GM11168 (cell line): Measurements from ENCODE around the gene TTBK1.

Experiments
- in situ Hi-C: fragments of 300-500 bp; cut with MboI; formaldehyde crosslinking; loops from one replicate; pipeline ENCODE4 v1.12.0; 2022; ENCODE audit warnings: low sequenced_read_pairs; ENCODE audit not compliant: unreplicated experiment

The TTBK1 gene

DNA sequence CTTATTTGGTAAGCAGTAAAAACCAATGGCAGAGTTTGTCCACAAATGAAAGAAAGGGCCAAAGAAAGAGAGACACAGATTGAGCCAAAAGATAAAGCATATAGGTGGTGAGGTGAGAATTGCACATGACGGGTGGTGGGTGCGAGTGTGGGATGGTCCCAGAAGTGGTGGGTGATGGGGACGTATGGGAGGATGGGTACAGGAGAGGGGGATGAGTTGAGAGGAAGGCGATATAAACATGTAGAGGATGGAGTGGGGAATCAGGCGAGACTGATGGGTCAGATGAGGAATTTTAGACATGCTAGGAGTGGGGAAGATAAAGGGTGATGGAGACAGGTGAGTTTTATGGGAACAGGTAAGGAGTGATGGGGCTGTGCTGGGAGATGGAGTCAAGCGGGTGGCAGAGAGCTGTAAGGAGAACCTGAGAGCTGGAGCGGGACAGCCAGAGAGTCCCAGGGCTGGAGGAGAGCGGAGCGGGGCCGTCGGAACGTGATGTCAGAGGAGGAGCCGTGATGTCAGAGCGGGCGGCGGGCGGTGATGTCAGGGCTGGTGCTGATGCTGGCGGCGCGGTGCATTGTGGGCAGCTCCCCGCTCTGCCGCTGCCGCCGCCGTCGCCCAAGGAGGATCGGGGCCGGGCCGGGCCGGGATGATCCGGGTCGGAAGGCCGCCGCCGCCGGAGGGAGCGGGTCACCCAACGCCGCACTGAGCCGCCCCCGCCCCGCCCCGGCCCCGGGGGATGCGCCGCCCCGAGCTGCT lies at the start of gene TTBK1:
Gene TTBK1, plus strand, starts transcription at position 574 of the 756 bp plus-strand sequence. CDS start 3,180 bp downstream, outside the sequence.
- in situ Hi-C loops = no loop called here

DNA sequence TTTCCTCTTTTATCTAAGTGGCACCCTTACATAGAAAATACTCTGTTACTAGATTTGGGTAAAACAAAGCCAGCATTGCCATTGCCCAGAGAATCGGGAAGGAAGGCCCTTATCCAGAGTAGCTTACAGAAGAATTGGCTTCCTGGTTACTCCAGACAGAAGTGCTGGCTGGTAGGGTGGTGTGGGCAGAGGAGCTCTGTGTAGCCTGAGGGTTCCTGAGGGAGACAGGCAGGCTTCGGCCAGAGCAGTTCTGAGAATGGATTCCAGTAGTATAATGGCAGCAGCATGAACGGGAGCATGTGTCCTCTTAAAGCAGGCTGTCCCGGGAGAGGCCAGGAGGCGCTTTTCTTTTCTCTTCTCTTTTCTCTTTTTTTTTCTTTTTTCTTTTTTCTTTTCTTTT lies 49.4 kb upstream of the TTBK1 start:
- in situ Hi-C loops = no loop called here

DNA sequence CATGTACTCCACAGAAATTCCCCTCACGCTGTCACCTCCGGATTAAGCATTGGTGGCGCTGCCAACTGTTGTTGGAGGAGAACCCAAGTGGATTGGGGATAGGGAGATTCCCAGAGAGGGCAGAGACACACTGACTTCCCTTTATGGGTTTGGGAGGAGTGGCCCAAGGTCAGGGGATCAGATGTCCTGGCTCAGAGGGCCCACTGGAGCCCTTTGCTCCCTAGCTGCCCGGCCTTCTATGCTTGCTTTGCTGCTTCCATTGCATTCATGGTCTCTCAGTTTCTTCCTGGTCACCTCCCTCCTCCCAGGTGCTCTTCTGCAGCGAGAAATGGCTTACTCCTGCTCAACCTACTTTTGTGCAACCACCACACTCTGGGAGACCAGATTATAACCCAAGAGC lies 46.9 kb upstream of the TTBK1 start:
- in situ Hi-C loops = no loop called here

DNA sequence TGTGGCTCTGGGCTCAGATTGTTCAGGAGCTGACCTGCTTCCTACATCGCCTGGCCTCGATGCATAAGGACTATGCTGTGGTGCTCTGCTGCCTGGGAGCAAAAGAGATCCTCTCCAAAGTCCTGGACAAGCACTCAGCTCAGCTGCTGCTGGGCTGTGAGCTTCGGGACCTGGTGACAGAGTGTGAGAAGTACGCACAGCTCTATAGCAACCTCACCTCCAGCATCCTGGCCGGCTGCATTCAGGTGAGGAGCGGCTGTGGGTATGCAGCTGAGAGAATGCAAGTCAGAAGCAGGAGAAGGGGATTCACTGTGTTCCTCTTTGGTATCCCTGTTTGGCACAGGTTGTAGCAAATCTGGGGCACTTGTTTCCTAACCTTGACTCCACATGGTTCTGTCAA lies 43.4 kb upstream of the TTBK1 start:
- in situ Hi-C loops = no loop called here

DNA sequence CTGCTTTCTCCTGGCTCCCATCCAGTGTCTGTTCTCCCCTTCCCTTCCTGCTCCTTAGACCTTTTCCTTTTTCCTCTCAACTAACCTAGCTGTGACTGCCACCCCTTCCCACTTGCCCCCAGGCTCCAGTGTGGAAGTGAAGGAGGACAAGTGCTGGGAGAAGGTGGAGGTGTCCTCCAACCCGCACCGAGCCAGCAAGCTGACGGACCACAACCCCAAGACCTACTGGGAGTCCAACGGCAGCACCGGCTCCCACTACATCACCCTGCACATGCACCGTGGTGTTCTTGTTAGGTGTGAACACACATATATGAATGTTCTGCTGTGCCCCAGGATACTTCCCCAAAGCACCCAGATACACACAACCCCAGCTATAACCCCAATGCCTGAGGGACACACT lies 42.7 kb upstream of the TTBK1 start:
- in situ Hi-C loops = no loop called here

DNA sequence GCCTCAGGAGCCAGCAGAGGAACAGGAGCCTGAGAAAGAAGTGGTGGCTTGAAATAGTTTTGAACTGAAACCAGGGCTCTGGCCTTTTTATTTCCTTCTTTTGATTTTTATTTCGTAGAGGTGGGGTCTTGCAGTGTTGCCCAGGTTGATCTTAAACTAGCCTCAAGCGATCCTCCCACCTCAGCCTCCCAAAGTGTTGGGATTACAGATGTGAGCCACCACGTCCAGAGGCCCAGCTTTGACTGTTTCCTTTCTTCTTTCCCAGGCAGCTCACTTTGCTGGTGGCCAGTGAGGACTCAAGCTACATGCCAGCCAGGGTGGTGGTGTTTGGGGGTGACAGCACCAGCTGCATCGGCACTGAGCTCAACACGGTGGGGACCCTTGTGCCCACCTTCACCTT lies 40.8 kb upstream of the TTBK1 start:
- in situ Hi-C loops = no loop called here

GRCh38 chr6:43203029-43203717 lies 40.1 kb upstream of the TTBK1 start:
- in situ Hi-C loops = no loop called here

- in situ Hi-C loops = no loop called here
Observed at GRCh38 chr6:43203718-43204095, 39.6 kb upstream of the TTBK1 start.

DNA sequence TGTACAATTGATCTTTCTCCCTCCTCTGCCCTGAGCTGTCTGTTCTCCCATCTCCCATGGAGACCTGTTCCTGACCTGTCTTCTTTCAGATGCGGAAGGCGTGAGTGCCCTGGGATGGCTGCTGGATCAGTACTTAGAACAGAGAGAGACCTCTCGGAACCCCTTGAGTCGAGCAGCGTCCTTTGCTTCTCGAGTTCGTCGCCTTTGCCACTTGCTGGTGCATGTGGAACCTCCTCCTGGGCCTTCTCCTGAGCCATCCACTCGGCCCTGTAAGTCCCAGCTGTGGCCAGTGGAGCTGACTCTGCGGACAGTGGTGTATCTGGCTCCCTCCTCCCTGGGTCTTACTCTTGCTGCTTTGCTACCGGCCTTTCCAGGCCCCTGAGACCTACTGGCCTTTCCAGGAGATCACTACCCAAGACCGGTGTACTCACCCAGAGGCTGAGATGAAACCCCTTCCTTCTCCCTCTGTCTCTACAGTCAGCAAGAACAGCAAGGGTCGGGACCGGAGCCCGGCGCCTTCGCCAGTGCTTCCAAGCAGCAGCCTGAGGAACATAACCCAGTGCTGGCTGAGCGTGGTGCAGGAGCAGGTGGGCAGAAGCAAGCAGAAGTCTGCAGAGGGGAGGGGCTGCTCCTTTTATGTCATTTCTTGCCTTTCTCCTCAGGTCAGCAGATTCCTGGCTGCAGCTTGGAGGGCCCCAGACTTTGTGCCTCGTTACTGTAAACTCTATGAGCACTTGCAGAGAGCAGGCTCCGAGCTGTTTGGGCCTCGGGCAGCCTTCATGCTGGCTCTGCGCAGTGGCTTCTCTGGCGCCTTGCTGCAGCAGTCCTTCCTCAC lies 38.8 kb upstream of the TTBK1 start:
- in situ Hi-C loops = no loop called here

DNA sequence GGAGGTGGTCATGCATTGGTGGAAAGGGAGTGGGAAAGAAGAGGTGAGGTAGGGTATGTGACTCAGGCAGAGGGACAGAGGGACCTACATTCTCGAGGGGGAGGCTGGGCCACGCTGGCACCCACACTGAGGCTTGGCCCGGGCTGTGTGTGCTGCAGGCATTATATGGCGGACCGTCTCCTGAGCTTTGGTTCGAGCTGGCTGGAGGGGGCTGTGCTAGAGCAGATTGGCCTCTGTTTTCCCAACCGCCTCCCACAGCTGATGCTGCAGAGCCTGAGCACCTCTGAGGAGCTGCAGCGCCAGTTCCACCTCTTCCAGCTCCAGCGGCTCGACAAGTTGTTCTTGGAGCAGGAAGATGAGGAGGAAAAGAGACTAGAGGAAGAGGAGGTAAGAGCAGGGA lies 37.4 kb upstream of the TTBK1 start:
- in situ Hi-C loops = no loop called here

GRCh38 chr6:43207286-43207685 lies 36.0 kb upstream of the TTBK1 start:
- in situ Hi-C loops = no loop called here

DNA sequence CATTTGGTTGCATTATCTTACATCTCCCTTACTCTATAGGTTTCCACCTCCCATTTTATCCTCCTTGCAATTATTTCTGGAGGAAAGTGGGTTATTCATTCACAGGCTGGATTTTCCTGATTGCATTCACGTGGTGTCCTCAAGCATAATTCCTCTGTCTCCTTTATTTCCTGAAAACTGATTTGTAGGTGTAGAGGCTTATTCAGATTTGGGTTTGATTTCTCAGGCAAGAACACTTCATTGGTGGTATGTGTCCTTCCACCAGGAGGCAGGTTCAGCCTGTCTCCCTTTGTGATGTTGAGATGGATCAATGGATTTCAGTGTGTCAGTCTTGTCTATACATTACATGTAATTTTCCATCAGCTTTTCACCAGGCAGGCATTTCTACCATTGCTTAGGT lies 31.3 kb upstream of the TTBK1 start:
- in situ Hi-C loops = no loop called here

DNA sequence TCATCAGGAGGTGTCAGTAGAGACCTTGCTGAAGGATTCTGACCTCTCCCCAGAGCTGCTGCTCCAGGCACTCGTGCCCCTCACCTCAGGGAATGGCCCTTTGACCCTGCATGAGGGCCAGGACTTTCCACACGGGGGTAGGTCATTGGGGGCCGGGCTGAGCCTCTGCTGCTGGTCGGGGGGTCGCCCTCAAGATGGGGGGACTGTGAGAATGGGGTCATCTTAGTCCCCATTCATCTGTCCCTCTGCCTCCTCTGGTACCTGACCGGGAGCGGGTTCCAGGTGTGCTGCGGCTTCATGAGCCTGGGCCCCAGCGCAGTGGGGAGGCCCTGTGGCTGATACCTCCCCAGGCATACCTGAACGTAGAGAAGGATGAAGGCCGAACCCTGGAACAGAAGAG lies 29.9 kb upstream of the TTBK1 start:
- in situ Hi-C loops = no loop called here

GRCh38 chr6:43215066-43215465 lies 28.2 kb upstream of the TTBK1 start:
- in situ Hi-C loops = no loop called here

GRCh38 chr6:43216200-43216599 lies 27.1 kb upstream of the TTBK1 start:
- in situ Hi-C loops = no loop called here

GRCh38 chr6:43217351-43217750 lies 25.9 kb upstream of the TTBK1 start:
- in situ Hi-C loops = no loop called here

- in situ Hi-C loops = no loop called here
Observed at GRCh38 chr6:43219119-43219518, 24.2 kb upstream of the TTBK1 start.

DNA sequence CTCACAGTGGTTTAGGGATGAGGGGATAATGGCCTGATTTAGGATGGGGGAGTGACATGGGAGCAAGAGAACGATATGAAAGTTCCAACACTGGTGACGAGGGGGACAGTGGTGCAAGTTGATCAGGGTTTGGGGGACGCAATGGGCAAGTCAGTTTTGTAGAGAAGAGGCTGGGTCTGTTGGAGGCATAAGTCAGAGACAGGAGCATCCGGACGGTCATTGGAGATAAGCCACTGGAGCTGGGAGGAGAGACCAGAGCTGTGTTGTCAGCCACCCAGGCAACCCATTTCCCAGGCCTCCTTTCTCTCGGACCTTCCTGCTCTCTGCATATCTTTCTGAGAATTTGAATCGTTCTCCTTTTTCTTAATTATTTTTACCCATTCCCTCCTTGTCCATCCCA lies 23.5 kb upstream of the TTBK1 start:
- in situ Hi-C loops = no loop called here

DNA sequence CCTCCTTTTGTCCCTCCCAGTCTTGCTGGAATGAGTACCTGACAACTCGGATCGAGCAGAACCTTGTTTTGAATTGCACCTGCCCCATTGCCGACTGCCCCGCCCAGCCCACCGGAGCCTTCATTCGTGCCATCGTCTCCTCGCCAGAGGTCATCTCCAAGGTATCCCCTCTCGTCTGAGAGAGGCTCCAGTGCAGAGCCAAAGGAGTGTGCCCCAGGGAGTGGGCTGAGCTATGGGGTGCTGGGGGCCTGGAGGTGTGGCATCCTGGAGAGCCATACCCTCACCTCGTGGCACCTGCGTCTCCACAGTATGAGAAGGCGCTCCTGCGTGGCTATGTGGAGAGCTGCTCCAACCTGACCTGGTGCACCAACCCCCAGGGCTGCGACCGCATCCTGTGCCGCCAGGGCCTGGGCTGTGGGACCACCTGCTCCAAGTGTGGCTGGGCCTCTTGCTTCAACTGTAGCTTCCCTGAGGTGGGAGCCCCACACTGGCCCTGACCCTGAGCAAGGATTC lies 22.8 kb upstream of the TTBK1 start:
- in situ Hi-C loops = no loop called here

- in situ Hi-C loops = no loop called here
Observed at GRCh38 chr6:43221046-43221972, 22.0 kb upstream of the TTBK1 start.
